NCI-H748 (cell line): ENCODE measurements around the gene SCLY.
A peak's percentile ranks its signal among the peaks of the same experiment; 100 is the strongest.

Experiments
- DNase-seq: peaks from one replicate; lab custom pipeline; 2025; ENCODE audit not compliant: unreplicated experiment; lab: John Stamatoyannopoulos, UW

Gene SCLY

DNA sequence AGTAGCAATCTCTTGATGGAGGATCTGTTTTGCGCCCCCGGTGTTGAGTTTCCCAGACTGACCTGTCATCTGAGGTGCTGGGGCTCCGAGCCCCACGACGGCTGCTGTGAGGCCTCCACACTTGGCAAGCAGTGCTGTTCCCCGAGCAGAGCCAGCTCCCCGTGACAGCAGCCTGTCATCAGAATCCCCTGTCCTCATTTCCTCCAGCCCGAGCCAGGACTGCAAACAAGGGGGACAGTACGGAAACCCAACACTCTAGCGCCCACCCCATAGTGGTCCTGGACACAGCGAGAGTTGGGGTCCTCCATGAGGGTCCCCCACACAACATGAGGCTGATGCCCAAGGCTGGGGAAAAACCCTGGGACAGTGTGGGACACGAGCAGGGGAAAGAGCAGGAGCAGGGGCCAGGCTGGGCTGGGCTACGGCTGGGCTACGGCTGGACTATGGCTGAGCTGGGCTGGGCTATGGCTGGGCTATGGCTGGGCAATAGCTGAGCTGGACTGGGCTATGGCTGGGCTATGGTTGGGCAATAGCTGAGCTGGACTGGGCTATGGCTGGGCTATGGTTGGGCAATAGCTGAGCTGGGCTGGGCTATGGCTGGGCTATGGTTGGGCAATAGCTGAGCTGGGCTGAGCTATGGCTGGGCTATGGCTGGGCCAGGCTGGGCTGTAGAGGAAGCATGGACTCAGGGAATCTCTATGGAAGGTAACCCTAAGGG is 76.2 kb downstream of the SCLY start:
- DNase-seq: no peak

DNA sequence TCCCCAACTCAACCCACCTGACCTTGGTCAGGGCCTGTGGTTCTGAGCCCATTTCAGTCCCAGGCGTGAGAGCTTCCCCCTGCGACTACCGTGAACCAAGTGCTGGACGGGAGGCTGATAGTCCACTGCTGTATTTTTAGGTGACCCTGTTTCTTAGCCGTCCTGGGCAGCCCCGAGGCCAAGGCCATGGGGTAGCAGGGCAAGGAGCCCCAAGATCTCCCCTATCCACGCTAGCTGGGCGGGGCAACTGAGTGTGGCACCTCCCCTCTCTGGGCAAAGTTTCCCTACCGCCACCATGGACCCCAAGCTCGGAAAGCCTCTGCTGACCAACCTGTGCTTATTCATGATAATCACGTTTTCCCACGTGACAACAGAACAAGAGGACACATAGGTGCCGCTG is 77.1 kb downstream of the SCLY start:
- DNase-seq: no peak

DNA sequence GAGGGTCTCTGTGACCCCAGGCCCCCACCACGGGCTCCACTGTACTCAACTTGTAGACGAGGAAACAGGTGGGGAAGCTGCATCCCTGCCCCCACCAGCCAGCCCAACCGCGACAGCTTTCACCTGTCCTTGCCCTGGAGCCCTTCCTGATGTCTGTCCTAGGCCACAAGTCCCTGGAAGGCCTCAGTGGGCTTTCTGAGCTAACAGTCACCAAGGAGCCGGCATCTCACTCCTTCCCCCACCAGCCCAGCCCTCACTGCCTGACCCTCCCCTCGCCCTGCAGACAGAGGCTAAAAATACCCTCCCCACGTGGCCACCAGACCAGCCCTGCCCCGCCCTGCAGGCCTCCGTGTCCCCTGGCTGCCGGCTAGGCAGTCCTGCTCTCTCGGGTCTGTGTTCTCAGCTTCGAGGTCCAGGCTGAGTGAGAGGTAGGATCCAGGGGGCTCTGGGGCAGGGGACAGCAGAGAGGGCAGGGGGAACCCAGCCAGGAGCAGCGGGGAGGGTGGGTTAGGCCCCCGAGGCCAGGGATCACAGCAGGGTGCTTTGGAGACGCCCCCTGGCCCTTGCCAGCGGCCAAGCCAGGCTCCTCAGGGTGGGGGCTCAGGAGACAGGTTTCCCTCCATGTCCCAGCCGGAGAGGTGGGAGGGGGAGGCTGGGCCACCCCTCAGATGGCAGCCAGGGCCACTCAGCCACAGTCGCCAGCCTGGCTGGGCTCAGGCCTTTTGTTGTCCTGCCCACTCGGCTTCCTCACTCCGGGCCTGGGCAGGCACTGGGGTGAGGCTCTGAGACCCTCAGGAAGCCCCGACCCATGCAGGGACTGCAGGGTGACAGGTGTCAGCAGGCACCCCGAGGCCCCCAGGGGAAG is 77.8 kb downstream of the SCLY start, which contains the start of gene KLHL30:
TSS of gene KLHL30 (plus strand) at position 338 of the 865 bp plus-strand sequence. CDS start 2,087 bp downstream, outside the sequence.
- DNase-seq: no peak

GRCh38 chr2:238139196-238140039 is 78.6 kb downstream of the SCLY start:
- no peak for DNase-seq

- DNase-seq: no peak
These were observed 79.2 kb downstream of the SCLY start for GRCh38 chr2:238140040-238140439.

DNA sequence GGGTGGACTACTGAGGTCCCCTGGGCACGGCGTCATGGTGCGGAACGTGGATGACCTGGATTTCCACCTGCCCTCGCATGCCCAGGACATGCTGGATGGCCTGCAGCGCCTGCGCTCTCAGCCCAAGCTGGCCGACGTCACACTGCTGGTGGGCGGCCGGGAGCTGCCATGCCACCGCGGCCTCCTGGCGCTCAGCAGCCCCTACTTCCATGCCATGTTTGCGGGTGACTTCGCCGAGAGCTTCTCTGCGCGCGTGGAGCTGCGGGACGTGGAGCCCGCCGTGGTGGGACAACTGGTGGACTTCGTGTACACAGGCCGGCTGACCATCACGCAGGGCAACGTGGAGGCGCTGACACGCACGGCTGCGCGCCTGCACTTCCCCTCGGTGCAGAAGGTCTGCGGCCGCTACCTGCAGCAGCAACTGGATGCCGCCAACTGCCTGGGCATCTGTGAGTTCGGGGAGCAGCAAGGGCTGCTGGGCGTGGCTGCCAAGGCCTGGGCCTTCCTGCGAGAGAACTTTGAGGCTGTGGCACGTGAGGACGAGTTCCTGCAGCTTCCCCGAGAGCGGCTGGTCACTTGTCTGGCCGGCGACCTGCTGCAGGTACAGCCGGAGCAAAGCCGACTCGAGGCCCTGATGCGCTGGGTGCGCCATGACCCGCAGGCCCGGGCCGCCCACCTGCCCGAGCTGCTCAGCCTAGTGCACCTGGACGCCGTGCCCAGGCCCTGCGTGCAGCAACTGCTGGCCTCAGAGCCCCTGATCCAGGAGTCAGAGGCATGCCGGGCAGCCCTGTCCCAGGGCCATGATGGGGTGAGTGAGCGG is 80.1 kb downstream of the SCLY start:
- no peak for DNase-seq

GRCh38 chr2:238141541-238142318 is 80.9 kb downstream of the SCLY start:
- DNase-seq: peak; percentile 38

DNA sequence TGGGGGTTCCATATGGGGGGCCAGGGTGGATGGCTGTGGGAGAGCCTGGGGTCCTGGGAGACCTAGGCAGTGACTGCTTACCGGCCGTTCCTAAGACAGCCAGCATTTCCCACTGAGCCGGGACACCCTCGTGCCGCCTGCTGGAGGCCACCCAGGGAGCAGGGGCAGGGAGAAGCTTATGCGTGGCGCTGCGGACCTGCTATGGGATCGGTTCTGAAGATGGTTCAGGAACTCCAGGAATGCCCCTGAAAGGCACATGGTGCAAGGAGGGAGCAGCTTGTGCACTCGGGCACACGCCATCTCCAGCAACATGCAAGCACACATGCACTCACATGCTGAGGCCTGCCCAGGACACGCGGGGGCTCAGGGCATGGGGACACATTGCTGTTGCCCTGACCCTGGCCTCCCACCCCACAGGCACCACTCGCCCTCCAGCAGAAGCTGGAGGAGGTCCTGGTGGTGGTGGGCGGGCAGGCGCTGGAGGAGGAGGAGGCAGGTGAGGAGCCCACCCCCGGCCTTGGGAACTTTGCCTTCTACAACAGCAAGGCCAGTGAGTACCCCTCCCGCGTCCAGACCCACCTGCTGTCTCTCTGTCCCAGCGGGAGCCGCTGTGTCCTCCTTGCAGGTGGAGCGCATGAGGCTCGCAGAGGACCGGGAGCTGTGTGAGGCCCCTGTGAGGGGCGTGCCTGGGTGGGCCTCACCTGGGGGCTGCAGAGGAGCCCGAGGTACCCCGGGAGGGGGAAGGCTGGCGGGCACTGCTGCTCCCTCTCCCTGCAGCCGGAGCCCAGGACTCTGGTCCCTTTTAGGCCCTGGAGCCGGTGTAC is 81.8 kb downstream of the SCLY start:
- DNase-seq: no peak

GRCh38 chr2:238143239-238143951 is 82.6 kb downstream of the SCLY start:
- DNase-seq: no peak

DNA sequence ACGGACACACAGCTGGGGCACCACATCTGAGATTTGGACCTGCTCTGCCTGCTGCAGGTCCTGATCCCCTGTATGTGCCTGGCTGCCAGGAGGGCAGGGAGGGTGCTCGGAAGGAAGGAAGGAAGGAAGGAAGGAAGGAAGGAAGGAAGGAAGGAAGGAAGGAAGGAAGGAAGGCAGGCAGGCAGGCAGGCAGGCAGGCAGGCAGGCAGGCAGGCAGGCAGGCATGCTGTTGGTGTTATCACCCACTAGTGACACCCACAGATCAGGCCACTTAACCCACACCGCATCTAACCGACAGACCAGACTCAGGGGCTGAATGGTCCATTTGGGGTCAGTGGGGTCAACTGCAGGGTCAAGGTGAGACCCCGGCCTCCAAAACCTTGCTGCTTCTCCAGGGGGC is 83.5 kb downstream of the SCLY start:
- no peak for DNase-seq

DNA sequence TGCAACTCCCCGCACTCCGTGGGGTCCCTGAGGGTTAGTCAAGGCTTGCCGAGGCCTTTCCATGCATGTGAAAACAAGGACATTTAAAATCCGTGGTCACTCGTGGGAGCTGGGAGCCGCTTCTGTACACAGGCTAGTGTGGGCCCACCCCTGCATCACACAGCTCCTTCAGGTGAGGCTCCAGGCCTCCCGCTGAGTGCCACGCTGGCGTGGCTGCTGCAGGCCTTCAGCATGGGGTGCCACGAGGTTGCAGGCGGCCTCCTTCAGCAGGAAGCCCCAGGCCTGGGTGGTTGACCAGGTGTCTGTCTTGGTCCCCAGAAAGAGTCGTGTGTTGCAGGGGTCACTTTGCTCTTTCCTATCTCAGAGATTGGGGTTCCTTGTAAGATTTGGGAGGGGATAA is 84.2 kb downstream of the SCLY start:
- no peak for DNase-seq

GRCh38 chr2:238145851-238146250 is 85.0 kb downstream of the SCLY start:
- DNase-seq: no peak

DNA sequence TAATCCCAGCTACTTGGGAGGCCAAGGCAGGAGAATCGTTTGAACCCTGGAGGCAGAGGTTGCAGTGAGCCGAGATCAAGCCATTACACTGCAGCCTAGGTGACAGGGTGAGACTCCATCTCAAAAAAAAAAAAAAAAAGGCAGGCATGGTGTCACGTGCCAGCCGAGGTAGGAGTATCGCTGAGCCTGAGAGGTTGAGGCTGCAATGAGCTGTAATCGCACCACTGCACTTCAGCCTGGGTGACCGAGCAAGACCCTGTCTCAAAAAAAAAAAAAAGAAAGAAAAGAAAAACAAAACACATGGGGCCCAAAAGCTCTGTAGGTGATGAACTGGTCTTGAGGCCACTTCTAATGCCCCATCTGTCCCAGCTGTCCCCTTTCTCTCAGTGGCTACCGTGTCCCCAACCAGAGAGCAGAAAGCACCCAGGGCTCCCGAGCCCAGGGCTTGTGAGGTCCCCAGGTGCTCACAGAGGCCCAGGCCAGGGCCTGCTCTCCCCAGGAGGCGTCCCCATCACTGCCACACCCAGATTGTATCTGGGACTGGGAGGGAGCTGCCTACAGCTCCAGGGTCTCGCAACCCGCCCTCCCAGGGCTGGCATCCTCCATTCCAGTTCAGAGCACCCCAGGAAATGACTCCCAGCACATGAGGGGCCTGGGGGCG is 86.2 kb downstream of the SCLY start:
- no peak for DNase-seq

DNA sequence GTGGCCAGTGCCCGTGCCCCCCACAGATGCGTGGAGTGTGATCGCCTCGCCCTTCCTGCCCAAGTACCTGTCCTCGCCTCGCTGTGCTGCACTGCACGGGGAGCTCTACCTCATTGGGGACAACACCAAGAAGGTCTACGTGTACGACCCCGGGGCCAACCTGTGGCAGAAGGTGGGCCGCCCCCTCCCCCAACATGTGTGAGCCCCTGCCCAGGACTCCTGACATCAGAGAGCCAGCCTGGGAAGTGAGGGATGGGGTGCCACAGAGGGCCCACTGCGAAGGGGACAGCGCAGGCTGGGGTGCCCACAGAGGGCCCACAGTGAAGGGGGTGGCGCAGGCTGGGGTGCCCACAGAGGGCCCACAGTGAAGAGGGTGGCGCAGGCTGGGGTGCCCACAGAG is 88.2 kb downstream of the SCLY start:
- DNase-seq: no peak
